ENCODE data around the gene NINJ1.

GRCh38 chr9:93119703-93119952, 14.4 kb downstream of the NINJ1 start:
- TF ChIP-seq CTCF (IDR thresholded peaks at IDR 0.05) (no peak), CBFB (CRISPR knock-in tag; IDR thresholded peaks at IDR 0.05; ENCODE audit: low read depth) (no peak), PRRX2 (CRISPR knock-in tag; IDR thresholded peaks at IDR 0.05) (no peak), ARID4B (CRISPR knock-in tag; IDR thresholded peaks at IDR 0.05; ENCODE audit: borderline replicate concordance) (no peak), SP1 (CRISPR knock-in tag; conservative IDR thresholded peaks at IDR 0.05) (no peak), TEAD4 (CRISPR knock-in tag; IDR thresholded peaks at IDR 0.05) (no peak), ZNF317 (CRISPR knock-in tag; IDR thresholded peaks at IDR 0.05; ENCODE audit: borderline replicate concordance, low read depth) (no peak), NFE2L1 (CRISPR knock-in tag; IDR thresholded peaks at IDR 0.05) (no peak), TCF7 (CRISPR knock-in tag; IDR thresholded peaks at IDR 0.05; ENCODE audit: low read depth) (no peak), ERG (CRISPR knock-in tag; IDR thresholded peaks at IDR 0.05) (no peak), MAX (CRISPR knock-in tag; IDR thresholded peaks at IDR 0.05) (no peak)
